Measurements from ENCODE around the gene SPSB4.
A peak's percentile ranks its signal among the peaks of the same experiment; 100 is the strongest.
"Not testable (repeated sequence)": the region's sequence is repeated elsewhere in the genome, so short reads cannot be mapped to it uniquely, and the experiment has no call there.

Gene SPSB4

GRCh38 chr3:141050576-141051442 is at the start of gene SPSB4:
SPSB4 (plus strand) TSS chr3:141051347; CDS start chr3:141066105, 14,758 bp downstream.
- no peak for DNase-seq (ENCODE audit: low read depth in 2 of 2)

DNA sequence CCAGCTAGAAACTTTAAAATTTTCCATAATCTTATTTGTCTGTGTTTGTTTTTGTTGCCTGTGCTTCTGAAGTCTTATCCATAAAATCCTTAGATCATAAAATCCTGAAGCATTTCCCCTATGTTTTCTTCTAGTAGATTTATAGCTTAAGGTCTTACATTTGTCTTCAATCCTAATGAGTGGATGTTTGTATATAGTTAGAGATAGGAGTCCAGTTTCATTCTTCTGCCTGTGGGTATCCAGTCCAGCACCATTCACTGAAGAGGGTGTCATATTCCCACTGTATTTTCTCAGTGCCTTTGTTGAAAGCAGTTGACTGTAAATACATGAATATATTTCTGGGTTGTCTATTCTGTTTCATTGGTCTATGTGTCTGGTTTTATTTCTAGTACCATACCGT is 44.8 kb upstream of the SPSB4 start:
- DNase-seq (ENCODE audit: low read depth in 2 of 2) = no peak

- no peak for DNase-seq (ENCODE audit: low read depth in 2 of 2)
Measured at GRCh38 chr3:141009496-141009895, 41.7 kb upstream of the SPSB4 start.

GRCh38 chr3:141011232-141011996 is 39.7 kb upstream of the SPSB4 start:
- DNase-seq (ENCODE audit: low read depth in 2 of 2) = peak; percentile 11 to 37

DNA sequence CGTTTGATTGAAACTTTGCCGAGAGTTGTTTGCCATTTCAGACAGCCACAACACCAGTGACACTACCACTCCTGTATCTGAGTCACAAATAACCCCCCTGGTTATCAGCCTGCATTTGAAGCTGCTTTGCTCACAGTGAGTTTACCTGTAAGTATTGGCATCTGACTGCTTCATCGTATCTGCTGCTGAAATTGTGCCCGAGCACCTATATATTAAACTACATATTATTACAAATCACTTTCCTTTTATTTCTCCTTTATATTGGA is 39.2 kb upstream of the SPSB4 start:
- no peak for DNase-seq (ENCODE audit: low read depth in 2 of 2)

- no peak for DNase-seq (ENCODE audit: low read depth in 2 of 2)
Measured at GRCh38 chr3:141012571-141012970, 38.6 kb upstream of the SPSB4 start.

DNA sequence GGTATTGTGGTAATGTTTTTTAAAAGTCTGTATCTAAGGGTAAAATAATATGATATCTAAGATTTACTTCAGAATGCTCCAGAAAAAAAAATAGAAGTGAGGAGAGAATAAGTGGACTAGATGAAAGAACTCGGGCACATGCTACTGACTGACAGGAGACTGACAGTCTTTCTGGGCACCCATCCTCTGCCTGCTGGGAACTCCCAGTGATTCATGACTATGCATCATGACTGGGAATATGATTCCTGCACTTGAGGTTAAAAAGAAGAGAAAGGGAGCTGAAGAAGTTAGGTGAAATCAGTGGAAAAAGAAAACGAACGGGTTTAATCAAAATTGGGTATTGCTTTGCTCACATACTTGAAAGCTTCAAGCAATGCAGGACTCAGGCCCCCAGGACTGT is 35.7 kb upstream of the SPSB4 start:
- DNase-seq (ENCODE audit: low read depth in 2 of 2) = no peak

DNA sequence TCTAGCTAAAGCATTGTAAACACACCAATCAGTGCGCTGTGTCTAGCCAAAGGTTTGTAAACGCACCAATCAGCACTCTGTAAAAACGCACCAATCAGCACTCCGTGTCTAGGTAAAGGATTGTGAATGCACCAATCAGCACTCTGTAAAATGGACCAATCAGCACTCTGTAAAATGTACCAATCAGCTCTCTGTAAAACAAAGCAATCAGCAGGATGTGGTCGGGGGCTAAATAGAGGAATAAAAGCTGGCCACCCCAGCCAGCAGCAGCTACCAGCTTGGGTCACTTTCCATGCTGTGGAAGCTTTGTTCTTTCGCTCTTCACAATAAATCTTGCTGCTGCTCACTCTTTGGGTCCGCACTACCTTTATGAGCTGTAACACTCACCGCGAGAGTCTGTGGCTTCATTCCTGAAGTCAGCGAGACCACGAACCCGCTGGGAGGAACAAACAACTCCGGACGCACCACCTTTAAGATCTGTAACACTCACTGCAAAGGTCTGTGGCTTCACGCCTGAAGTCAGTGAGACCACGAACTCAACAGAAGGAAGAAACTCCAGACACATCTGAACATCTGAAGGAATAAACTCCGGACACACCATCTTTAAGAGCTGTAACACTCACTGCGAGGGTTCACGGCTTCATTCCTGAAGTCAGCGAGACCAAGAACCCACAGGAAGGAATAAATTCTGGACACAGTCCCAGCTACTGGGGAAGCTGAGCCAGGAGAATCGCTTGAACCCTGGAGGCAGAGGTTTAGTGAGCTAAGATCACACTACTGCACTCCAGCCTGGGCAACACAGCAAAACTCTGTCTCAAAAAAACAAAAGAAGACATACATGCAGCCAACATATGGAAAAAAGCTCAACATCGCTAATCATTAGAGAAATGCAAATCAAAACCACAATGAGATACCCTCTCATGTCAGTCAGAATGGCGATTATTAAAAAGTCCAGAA is 33.5 kb upstream of the SPSB4 start:
- DNase-seq (ENCODE audit: low read depth in 2 of 2) = not testable (repeated sequence)

DNA sequence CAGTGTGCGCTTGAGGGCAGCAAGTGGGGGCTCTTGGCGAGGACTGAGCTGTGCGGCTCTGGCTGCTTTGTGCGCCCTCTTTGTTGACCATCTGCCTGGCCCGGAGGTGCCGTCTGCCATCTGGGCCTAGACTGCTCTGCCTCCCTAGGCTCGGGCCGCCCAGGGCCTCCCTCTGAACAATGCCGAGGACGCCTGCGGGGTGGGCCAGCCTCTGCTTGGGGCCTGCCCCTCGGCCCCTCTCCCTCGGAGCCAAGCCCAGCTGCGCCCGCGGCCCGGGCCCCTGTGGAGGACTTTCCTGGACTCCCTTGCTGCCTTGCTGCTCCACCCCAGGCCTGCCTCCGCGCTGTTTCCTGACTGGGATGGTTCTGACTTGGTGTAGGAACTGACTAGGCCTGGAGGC is 31.9 kb upstream of the SPSB4 start:
- DNase-seq (ENCODE audit: low read depth in 2 of 2) = no peak

- DNase-seq (ENCODE audit: low read depth in 2 of 2) = no peak
Measured at GRCh38 chr3:141020143-141020830, 30.9 kb upstream of the SPSB4 start.

DNA sequence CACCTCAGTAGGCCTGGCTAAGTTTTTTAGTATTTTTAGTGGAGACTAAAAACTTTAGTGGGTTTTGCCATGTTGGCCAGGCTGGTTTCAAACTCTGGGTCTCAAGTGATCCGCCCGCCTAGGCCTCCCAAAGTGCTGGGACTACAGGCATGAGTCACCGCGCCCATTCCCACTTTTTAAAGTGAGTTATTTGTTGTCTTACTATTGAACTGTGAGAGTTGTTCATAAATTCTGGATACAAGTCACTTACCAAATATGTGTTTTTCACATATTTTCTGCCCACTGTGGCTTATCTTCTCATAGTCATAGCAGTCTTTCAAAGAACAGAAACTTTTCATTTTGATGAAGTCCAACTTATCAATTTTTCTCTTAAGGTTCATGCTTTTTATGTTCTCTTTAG is 29.9 kb upstream of the SPSB4 start:
- DNase-seq (ENCODE audit: low read depth in 2 of 2) = no peak

GRCh38 chr3:141030296-141030695 is 20.9 kb upstream of the SPSB4 start:
- DNase-seq (ENCODE audit: low read depth in 2 of 2) = no peak

- no peak for DNase-seq (ENCODE audit: low read depth in 2 of 2)
Measured at GRCh38 chr3:141039589-141039988, 11.6 kb upstream of the SPSB4 start.

- DNase-seq (ENCODE audit: low read depth in 2 of 2) = no peak
Measured at GRCh38 chr3:141044695-141045641, 6.2 kb upstream of the SPSB4 start.

GRCh38 chr3:141045849-141046248 is 5.3 kb upstream of the SPSB4 start:
- no peak for DNase-seq (ENCODE audit: low read depth in 2 of 2)

DNA sequence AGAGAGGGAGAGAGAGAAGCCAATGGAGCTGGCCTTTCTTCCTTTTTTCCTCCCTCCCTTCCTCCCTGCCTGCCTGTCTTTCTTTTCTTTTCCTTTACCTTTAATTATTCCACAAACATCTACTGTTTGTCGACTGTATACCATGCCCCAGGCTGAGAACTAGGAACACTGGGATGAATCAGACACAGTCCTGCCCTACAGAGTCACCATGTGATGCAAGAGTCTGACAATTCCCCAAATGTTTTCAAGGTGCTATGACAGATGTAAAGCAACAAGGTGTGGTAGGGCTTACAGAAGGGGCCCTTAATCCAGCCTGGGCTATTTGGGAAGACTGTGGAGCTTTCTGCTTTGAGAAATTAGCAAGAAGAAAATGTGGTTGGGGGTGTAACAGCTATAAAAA is 4.0 kb upstream of the SPSB4 start:
- DNase-seq (ENCODE audit: low read depth in 2 of 2) = no peak

DNA sequence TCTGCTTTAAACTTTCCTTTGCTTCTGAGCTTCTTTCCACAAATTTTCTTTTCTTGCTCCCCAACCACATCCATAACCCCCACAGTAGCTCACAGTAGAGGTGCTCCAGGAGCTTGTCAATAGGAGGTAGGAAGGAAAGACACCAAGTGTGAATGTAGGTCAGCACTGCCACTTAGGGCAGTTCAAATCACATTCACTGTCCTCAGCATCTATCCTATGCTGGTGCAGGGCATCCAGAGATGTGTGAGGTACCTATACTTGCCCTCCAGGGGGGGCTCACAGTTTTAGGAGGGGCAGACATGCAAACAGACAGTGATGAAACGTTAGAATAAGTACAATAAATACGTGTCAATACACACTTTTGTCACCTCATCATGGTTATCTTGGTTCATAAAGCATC is 1.5 kb upstream of the SPSB4 start:
- DNase-seq (ENCODE audit: low read depth in 2 of 2) = no peak

DNA sequence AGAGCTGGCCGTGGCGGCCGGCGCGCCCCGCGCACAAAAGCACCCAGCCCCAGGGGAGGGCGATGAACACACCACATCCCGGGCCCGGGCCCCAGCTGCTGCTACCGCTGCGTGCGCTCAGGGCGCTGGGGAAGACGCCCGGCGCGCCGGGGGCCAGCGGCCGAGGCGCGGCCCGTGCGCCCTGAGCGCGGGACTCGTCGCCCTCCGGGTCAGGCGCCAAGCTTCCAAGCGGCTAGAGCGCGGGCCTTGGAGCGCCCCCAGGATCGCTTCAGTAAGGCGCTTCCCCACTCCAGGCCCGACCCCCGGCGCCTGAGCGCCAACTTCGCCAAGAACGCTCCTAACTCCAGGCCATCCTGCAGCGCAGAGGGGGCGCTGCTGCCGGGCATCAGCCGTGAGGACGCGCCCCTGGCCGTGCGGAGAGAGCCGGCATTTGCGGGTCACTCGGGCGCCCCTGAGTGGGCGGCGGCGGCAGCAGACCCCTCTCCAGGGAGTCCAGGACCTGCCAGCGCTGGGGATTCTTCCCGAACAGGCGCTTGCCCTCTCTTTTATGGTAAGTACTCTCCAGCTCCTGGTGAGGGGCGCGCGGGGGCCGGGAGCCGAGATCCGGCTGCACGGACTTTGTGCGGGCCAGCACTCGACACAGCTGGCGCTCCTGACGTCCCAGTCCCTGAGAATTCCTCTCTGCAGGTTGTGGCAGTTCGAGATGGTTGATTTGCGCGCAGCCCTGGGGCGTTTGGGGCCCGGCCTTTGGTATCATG is 475 bp downstream of the SPSB4 start:
- no peak for DNase-seq (ENCODE audit: low read depth in 2 of 2)

DNA sequence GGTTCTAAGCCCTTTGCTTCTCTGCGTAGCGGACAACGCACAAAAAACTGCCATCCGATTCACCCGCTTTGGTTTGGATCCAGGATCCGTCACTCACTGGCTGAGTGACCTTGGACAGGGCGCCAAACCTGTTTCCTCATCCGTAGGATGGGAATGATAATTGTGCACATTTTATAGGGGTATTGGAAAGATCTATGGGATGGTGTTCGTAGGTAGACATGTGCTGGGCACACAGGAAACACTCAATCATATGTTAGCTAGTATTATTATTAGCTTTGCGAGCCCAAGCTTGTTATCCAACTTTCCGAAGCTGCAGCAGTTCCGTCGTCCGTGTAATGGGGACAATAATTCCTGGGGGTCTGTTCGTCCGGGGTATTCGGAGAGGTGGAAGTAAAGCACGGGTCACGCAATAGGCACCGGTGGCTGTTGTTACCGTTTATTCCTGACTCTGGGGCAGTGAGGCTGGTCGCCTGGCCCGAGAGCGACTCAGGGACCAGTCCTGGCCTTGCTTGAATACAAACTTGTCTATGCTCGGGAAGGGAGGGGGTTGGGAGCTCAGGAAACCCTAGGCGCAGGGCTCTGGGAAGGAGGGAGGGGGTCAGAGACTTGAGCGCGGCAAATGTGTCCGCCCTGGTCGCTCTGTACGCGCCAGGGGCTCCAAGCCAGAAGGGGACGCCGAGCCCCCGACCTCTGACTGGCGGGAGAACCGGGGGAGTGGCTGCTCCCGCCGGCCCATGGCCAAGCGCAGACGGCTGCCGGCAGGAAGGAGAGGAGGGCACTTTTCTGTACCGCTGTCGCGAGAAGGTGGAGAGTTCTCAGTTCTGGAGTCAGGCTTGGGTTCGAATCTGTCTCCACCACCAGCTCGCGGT is 1.3 kb downstream of the SPSB4 start:
- no peak for DNase-seq (ENCODE audit: low read depth in 2 of 2)

Measured in stimulated activated CD8-positive, alpha-beta memory T cell treated with anti-CD3 and anti-CD28 coated beads, Interleukin-15, amount 100 ng/mL, for 4 hours (primary cell).